ENCODE results near the gene FAM107B. TPM values are rescaled to one million over a fixed set of nuclear protein-coding genes. Genes with fewer than 3 reads are reported as not detected.
A peak's percentile ranks its signal among the peaks of the same experiment; 100 is the strongest.

Gene FAM107B
- total RNA-seq, 1 experiment from 2014 or later, result 24.5 TPM

DNA sequence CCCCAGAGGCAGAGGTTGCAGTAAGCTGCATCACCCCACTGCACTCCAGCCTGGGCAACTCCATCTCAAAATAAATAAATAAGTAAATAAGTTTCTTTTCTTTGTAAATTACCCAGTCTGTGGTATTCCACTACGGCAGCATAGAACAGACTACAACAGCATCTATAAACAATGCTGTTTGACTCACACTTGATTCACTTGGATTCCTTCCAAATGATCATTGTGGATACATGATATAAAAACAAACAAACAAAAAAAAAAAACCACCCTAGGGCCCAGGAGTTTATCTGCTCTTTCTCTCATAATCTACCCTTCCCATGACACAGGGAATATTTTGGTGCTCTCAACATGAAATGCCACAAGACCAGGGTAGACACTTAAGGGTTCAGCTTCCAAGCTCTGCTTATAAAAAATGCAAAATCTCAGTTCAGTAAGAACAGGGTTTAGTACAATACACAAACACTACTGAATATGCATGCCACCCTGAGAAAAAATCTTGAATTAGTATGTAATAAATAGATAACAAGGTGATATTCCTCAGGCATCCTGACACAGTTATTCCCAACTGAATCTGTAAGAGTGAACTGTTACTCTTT is 200.9 kb downstream of the FAM107B start:
- peaks cover 3% of the 10 kb centered on the region for H3K79me1 ChIP-seq (ENCODE audit: insufficient read depth, low read depth, low read length, poor library complexity, severe bottlenecking)
- H2BK15ac ChIP-seq (ENCODE audit: low read depth, low read length), result no peak overlapping the region
- no peak overlapping the region for H2AFZ ChIP-seq (ENCODE audit: low read length)
- H3K4me1 Mint-ChIP-seq, result peaks cover 31 to 32% of the 10 kb centered on the region in 2 experiments
- WGBS (ENCODE audit: extremely low coverage, insufficient read length, low lambda C conversion rate), result no CpG with 5 or more reads among the region's 1 CpG
- no peak overlapping the region for H3K14ac ChIP-seq (ENCODE audit: insufficient read depth, low read length)
- H3K9ac ChIP-seq (ENCODE audit: extremely low read depth, insufficient read length, low read length), result no peak overlapping the region
- H3K23ac ChIP-seq (ENCODE audit: insufficient read length, low read depth, low read length), result no peak overlapping the region
- peaks cover 8% of the 10 kb centered on the region; the same call in 1 of the 2 replicates for H3K79me2 ChIP-seq (ENCODE audit: insufficient read depth, low read length)
- H3K4me1 ChIP-seq (ENCODE audit: insufficient read depth, low read length), result peaks cover 5% of the 10 kb centered on the region; the same call in 1 of the 2 replicates
- TF ChIP-seq, protein P1, sequence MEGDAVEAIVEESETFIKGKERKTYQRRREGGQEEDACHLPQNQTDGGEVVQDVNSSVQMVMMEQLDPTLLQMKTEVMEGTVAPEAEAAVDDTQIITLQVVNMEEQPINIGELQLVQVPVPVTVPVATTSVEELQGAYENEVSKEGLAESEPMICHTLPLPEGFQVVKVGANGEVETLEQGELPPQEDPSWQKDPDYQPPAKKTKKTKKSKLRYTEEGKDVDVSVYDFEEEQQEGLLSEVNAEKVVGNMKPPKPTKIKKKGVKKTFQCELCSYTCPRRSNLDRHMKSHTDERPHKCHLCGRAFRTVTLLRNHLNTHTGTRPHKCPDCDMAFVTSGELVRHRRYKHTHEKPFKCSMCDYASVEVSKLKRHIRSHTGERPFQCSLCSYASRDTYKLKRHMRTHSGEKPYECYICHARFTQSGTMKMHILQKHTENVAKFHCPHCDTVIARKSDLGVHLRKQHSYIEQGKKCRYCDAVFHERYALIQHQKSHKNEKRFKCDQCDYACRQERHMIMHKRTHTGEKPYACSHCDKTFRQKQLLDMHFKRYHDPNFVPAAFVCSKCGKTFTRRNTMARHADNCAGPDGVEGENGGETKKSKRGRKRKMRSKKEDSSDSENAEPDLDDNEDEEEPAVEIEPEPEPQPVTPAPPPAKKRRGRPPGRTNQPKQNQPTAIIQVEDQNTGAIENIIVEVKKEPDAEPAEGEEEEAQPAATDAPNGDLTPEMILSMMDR (conservative IDR thresholded peaks at IDR 0.05), result no peak
- no peaks in the 10 kb centered on the region for H3K23me2 ChIP-seq (ENCODE audit: insufficient read length, low read depth, low read length, poor library complexity, severe bottlenecking)
- H2BK20ac ChIP-seq (ENCODE audit: low read depth, low read length, poor library complexity, severe bottlenecking), result no peak overlapping the region
- H3K4me2 ChIP-seq (ENCODE audit: insufficient read depth, insufficient read length, low read length), result no peak overlapping the region
- H4K20me1 ChIP-seq (ENCODE audit: control insufficient read depth, insufficient read depth, insufficient read length), result no peaks in the 10 kb centered on the region
- H3K9me3 ChIP-seq (ENCODE audit: control insufficient read depth, low read depth, low read length), result no peaks in the 10 kb centered on the region
- H2BK12ac ChIP-seq (ENCODE audit: insufficient read length, low read depth, low read length), result no peak overlapping the region
- no peak overlapping the region for H4K5ac ChIP-seq (ENCODE audit: insufficient read length, low read depth, low read length)
- H4K8ac ChIP-seq (replicated peaks; ENCODE audit: insufficient read length, low read depth, low read length), result no peak overlapping the region
- H3K27me3 Mint-ChIP-seq (ENCODE audit: low read depth), result no peaks in the 10 kb centered on the region
- no peak overlapping the region for H3K4me3 Mint-ChIP-seq
- H3K27me3 ChIP-seq (ENCODE audit: insufficient read depth, low read length), result no peaks in the 10 kb centered on the region
- peak; percentile 2 for DNase-seq
- H3K9me3 Mint-ChIP-seq, result peaks cover 0 to 3% of the 10 kb centered on the region in 2 experiments; a peak in 2 of 5 replicates
- H3T11ph ChIP-seq (ENCODE audit: low read length), result no peak overlapping the region
- H3K27ac Mint-ChIP-seq, result no peak overlapping the region
- H2AK5ac ChIP-seq (ENCODE audit: insufficient read length, low read length), result no peak overlapping the region
- H4K91ac ChIP-seq (ENCODE audit: insufficient read length, low read depth, low read length), result no peak overlapping the region
- H3K36me3 Mint-ChIP-seq (ENCODE audit: insufficient read depth in 1 of 3, low read depth in 3 of 3), result peaks cover 0 to 8% (median 5%) of the 10 kb centered on the region in 3 experiments; a peak in 4 of 7 replicates
- H3K4ac ChIP-seq (ENCODE audit: low read depth, low read length), result no peak overlapping the region
- H3K18ac ChIP-seq (ENCODE audit: insufficient read length, low read depth, low read length), result no peak overlapping the region
- no peak overlapping the region for H3K56ac ChIP-seq (ENCODE audit: insufficient read length, low read depth, low read length)
- no peak overlapping the region for H2BK120ac ChIP-seq (ENCODE audit: low read depth, low read length, poor library complexity, severe bottlenecking)
- no peak overlapping the region for H3K27ac ChIP-seq (ENCODE audit: insufficient read length, low read depth, low read length)
- H2BK5ac ChIP-seq (ENCODE audit: insufficient read length, low read length), result no peak overlapping the region

Data from H9 (cell line).